ENCODE results near the gene KRCC1.
"Not testable (repeated sequence)": the region's sequence is repeated elsewhere in the genome, so short reads cannot be mapped to it uniquely, and the experiment has no call there.

Gene KRCC1

DNA sequence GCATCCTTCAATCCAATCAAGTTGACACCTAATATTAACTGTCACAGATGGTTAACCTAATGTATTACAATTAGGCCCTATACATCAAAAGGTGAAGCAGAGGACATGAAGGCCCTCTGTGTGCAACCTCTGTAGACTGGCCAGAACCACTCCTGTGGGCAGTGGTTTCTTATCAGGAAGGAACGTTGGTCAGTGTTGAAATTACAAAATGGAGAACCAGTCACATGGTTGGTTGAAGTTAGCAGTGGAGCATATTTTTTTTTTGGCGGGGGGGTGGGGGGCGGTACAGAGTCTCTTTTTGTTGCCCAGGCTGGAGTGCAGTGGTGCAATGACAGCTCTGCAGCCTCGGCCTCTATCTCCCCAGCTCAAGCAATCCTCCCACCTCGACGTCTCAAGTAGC, 59.0 kb downstream of the KRCC1 start:
- no peak for DNase-seq

DNA sequence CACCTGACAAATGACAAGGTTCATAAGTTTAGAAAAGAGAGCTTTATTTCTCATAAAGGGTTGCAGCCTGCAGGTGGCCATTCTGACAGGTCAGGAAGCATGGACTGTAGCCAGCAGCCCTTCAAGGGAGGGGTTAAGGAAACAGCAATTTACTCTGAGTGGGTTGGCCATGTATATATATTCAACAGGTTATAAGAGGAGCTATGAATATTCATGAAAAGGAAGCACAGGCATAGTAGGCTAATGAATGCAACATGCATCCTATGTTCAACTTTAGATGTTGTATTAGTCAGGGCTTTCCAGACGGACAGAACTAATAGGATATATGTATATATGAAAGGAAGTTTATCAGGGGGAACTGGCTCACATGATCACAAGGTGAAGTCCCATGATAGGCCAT, 59.8 kb downstream of the KRCC1 start:
- DNase-seq = no peak

DNA sequence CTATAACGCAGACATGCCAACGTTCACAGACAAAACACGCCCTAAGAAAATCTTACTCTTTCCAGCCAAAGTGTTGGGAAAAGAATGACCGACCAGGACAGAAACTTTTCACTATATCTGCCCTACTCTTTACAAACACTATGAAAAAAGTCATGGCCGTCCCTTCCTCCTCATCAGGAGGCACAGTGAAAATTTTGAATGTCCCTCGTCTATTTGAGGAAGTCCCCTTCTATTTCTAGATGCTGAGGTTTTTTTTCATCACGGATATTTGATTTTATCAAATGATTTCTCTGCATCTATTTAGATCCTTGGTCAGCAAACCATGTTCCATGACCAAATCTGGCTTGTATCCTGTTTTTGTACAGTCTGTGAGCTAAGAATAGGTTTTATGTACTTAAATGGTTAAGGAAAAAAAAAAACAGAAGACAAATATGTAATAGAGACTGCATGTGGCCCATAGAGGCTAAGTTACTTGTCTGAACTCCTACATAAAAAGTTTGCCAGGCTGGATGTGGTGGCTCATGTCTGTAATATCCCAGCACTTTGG, 61.2 kb downstream of the KRCC1 start:
- DNase-seq = not testable (repeated sequence)

DNA sequence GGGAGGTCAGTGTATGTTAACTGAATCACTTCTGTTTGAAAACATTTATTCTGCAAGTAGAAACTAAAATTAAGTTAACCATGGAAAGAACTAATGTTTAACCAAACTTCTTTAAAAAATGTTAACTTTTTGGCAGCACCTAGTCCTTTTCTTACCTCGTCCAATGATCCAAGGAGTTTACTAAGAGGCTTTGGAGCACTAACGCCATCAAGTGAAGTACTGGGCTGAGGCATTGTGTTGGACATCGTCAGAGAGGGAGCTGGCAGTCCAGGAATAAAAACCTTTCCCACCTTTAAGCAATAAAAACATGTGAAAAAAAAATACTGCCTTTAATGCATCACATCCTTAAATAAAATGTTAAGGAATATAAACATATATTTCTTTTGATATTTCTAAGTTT, 63.0 kb downstream of the KRCC1 start:
- not testable (repeated sequence) for DNase-seq

DNA sequence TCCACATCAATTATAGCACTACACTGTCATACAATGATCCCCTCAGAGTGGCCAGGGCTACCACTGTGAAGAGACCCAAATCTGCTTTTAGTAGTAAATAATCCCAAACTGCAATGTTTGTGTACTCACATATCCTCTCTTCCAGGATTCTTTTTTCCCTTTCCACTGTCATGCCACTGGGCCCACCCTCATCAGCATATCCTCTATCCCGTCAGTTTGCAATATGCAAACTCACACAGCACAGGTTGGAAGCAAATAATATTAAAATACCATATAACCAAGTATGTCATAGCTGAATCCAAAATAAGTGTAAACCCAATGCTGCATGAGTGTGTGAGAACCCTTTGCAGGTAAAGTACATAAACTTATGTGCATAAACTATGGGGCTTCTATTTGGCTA, 68.1 kb downstream of the KRCC1 start:
- DNase-seq = not testable (repeated sequence)

DNA sequence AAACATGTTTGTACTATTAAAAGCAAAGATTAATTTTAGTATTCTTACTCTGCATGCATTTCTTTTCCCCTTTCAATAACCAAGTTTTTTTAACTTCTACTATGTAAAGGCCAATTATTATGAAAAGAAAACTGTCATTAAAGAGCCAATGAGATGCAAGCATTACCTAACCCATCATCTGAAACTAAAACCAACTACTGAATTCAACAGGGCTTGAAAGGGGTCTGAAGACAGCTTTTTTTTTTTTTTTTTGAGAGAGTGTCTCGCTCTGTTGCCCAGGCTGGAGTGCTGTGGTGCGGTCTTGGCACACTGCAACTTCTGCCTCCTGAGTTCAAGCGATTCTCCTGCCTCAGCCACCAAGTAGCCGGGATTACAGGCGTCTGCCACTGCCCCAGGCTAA, 69.7 kb downstream of the KRCC1 start:
- not testable (repeated sequence) for DNase-seq

DNA sequence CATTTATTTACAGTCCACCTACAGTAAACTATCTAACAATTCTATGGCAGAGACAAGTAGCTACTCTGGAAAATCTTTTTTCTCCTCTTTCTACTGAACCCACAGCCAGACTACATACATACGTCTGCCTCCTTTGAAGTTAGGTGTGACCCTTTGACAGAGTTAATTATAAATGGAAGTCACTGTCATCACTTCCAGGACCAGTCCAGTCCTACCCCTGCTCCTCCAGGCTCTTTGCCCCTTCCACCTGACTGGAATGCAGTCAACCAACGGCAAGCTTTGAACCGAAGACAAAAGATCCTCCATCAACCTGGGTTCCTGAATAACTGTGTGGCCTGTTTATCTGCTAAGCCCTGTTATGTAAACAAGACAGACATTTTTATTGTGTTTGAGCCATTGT, 74.4 kb downstream of the KRCC1 start:
- DNase-seq = not testable (repeated sequence)
